HEK293 (cell line): ENCODE data around the gene STAP2.
"Not testable (repeated sequence)": the region's sequence is repeated elsewhere in the genome, so short reads cannot be mapped to it uniquely, and the experiment has no call there.

Experiments used
- CTCF ChIA-PET: fragments of 350-600 bp; formaldehyde crosslinking; extraction: SDS; loops from one replicate; lab custom pipeline; 2021; ENCODE audit warnings: antibody characterized with exemption; lab: Yijun Ruan, JAX
- POLR2A ChIA-PET: fragments of 300-600 bp; formaldehyde crosslinking; extraction: SDS; loops from one replicate; lab custom pipeline; 2020; ENCODE audit warnings: antibody characterized with exemption, inconsistent platforms; lab: Yijun Ruan, JAX
- H3K27ac ChIP-seq: fragments of 200-500 bp; sonication (Bioruptor generic); 2 replicates; pipeline ENCODE4 v1.5.1; 2014; ENCODE audit warnings: low read depth, low read length, control low read depth, inconsistent platforms; ENCODE audit errors: extremely low read depth
- H3K36me3 ChIP-seq, 2 experiments: fragments of 200-500 bp in 1 of 2; sonication (Bioruptor generic) in 1 of 2; 1 replicate in 1 of 2; 2 replicates in 1 of 2; pipeline ENCODE4 v1.5.1; 2014 to 2017; ENCODE audit warnings: inconsistent platforms in 2 of 2, low read length in 2 of 2; ENCODE audit not compliant: control insufficient read depth in 2 of 2, insufficient read depth in 1 of 2
- H3K4me1 ChIP-seq: fragments of 200-500 bp; sonication (Bioruptor generic); 2 replicates; pipeline ENCODE4 v1.5.1; 2014; ENCODE audit warnings: mild to moderate bottlenecking, low read length, inconsistent platforms; ENCODE audit not compliant: control insufficient read depth, insufficient read depth
- H3K4me3 ChIP-seq: 2 replicates; pipeline ENCODE4 v1.5.1; 2011; ENCODE audit warnings: low read depth, mild to moderate bottlenecking, control low read depth, low read length, moderate library complexity
- H3K9me3 ChIP-seq: fragments of 200-500 bp; sonication (Bioruptor generic); 2 replicates; pipeline ENCODE4 v1.5.1; 2014; ENCODE audit warnings: low read depth, low read length, inconsistent platforms; ENCODE audit not compliant: control insufficient read depth, insufficient read depth
- ZNF394 ChIP-seq: fragments of 450-650 bp; formaldehyde crosslinking; IDR thresholded peaks from 2 replicates; pipeline ENCODE4 v1.5.1; 2016; ENCODE audit warnings: missing biosample characterization, missing genetic modification characterization, mild to moderate bottlenecking, moderate library complexity, borderline replicate concordance

The STAP2 gene

GRCh38 chr19:4274321-4274686 is 64.3 kb downstream of the STAP2 start:
- not testable (repeated sequence) for H3K4me3 ChIP-seq, H3K27ac ChIP-seq, H3K36me3 ChIP-seq, H3K4me1 ChIP-seq, H3K9me3 ChIP-seq
- ChIA-PET POLR2A (interaction anchor here (1.0 kb wide), 1 partner anchor 69 kb away, joined by 3 read pairs; the partner anchor contains the start of gene MPND), CTCF (interaction anchor here (0.5 to 1.0 kb wide), 2 partner anchors 78 to 400 kb away, joined by 3 to 4 read pairs; no protein-coding TSS in a partner anchor)
- peak; percentile 34; the same call in 1 of the 2 replicates for TF ChIP-seq ZNF394 (tag by site-specific recombination)
